ENCODE measurements around the gene PRKAA1.

DNA sequence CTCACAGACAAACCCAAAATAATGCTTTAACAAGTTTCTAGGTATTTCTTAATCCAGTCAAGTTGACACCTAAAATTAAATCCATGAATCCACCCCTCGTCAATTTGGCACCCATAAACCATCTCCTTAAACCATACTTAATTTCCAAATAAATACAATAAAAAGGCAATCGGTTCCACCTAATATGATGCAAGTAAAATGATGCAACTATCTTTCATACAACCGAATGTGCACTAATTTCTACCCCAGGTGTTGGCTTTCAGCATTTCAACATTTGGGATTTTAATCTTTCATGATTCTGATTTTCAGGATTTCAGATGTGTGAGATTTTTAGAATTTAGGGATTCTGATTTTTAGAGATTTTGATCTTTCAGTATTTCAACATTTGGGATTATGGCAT lies 17.3 kb downstream of the PRKAA1 start:
- TF ChIP-seq TCF7L2 (IDR thresholded peaks at IDR 0.05; ENCODE audit: low read depth, low read length) (no peak), PAWR (CRISPR knock-in tag; IDR thresholded peaks at IDR 0.05; ENCODE audit: borderline replicate concordance) (no peak), CTCF (CRISPR knock-in tag; IDR thresholded peaks at IDR 0.05) (no peak), ZNF235 (CRISPR knock-in tag; IDR thresholded peaks at IDR 0.05; ENCODE audit: borderline replicate concordance) (no peak), TCF7 (IDR thresholded peaks at IDR 0.05; ENCODE audit: low read depth) (no peak), POLR2A (IDR thresholded peaks at IDR 0.05; ENCODE audit: insufficient read depth in 1 of 2, low read depth in 2 of 2, low read length in 2 of 2) (no peak), NCOA1 (CRISPR knock-in tag; IDR thresholded peaks at IDR 0.05) (no peak), TGIF2 (CRISPR knock-in tag; IDR thresholded peaks at IDR 0.05) (no peak), POLR2AphosphoS5 (IDR thresholded peaks at IDR 0.05; ENCODE audit: low read depth, low read length) (no peak), ZNF414 (CRISPR knock-in tag; IDR thresholded peaks at IDR 0.05) (no peak)
- TF ChIP-seq, protein P1, sequence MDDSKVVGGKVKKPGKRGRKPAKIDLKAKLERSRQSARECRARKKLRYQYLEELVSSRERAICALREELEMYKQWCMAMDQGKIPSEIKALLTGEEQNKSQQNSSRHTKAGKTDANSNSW (CRISPR knock-in tag; IDR thresholded peaks at IDR 0.05; ENCODE audit: borderline replicate concordance), result no peak
- TF ChIP-seq, protein P2, sequence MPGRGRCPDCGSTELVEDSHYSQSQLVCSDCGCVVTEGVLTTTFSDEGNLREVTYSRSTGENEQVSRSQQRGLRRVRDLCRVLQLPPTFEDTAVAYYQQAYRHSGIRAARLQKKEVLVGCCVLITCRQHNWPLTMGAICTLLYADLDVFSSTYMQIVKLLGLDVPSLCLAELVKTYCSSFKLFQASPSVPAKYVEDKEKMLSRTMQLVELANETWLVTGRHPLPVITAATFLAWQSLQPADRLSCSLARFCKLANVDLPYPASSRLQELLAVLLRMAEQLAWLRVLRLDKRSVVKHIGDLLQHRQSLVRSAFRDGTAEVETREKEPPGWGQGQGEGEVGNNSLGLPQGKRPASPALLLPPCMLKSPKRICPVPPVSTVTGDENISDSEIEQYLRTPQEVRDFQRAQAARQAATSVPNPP (CRISPR knock-in tag; IDR thresholded peaks at IDR 0.05), result no peak
- TF ChIP-seq, protein P3, sequence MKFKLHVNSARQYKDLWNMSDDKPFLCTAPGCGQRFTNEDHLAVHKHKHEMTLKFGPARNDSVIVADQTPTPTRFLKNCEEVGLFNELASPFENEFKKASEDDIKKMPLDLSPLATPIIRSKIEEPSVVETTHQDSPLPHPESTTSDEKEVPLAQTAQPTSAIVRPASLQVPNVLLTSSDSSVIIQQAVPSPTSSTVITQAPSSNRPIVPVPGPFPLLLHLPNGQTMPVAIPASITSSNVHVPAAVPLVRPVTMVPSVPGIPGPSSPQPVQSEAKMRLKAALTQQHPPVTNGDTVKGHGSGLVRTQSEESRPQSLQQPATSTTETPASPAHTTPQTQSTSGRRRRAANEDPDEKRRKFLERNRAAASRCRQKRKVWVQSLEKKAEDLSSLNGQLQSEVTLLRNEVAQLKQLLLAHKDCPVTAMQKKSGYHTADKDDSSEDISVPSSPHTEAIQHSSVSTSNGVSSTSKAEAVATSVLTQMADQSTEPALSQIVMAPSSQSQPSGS (CRISPR knock-in tag; IDR thresholded peaks at IDR 0.05), result no peak
- TF ChIP-seq, protein P4, sequence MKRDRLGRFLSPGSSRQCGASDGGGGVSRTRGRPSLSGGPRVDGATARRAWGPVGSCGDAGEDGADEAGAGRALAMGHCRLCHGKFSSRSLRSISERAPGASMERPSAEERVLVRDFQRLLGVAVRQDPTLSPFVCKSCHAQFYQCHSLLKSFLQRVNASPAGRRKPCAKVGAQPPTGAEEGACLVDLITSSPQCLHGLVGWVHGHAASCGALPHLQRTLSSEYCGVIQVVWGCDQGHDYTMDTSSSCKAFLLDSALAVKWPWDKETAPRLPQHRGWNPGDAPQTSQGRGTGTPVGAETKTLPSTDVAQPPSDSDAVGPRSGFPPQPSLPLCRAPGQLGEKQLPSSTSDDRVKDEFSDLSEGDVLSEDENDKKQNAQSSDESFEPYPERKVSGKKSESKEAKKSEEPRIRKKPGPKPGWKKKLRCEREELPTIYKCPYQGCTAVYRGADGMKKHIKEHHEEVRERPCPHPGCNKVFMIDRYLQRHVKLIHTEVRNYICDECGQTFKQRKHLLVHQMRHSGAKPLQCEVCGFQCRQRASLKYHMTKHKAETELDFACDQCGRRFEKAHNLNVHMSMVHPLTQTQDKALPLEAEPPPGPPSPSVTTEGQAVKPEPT (CRISPR knock-in tag; IDR thresholded peaks at IDR 0.05; ENCODE audit: low read depth), result no peak

All from HepG2 (cell line).